GM19240 (cell line): ENCODE data around the gene DCTD.

ENCODE experiments used
- DNase-seq: peaks from one replicate; pipeline ENCODE4 v3.0.0; 2011; ENCODE audit warnings: low spot score; ENCODE audit not compliant: insufficient read length

The DCTD gene

GRCh38 chr4:182842759-182843390, 74.3 kb downstream of the DCTD start:
- DNase-seq = no peak

DNA sequence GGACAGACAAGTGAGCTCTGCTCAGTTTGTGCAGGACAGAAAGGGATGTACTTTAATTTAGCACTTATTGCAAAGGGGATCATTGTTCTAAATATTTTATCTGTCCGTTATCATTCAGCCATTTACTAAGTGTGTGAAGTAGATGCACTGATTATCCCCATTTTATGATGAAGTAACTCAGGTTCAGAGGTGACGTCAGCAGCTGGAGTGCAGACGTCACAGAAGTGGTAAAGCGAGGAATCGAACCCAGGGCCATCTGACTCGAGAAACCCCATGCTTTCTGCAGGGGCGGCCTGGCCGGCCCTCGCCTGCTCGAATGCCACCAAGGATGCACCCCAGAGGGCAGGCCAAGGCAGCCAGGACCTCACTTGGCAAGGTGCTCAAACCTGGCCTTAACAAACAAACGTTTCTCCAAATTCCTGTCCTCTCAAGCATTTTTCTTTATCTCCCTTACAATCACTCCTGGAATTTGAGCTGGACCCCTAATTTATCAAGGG, 75.0 kb downstream of the DCTD start:
- no peak for DNase-seq

- no peak for DNase-seq
Measured at GRCh38 chr4:182840108-182840507, 77.1 kb downstream of the DCTD start.
